ENCODE measurements around the gene MOV10L1.

GRCh38 chr22:50161508-50162390 is 71.9 kb downstream of the MOV10L1 start:
- TF ChIP-seq NFIC (IDR thresholded peaks at IDR 0.05) (no peak), EGR1 (IDR thresholded peaks at IDR 0.05) (no peak), CEBPB (IDR thresholded peaks at IDR 0.05) (no peak), REST (IDR thresholded peaks at IDR 0.05; ENCODE audit: low read depth) (no peak), CREB1 (IDR thresholded peaks at IDR 0.05; ENCODE audit: low read depth) (no peak), EP300 (IDR thresholded peaks at IDR 0.05; ENCODE audit: borderline replicate concordance) (no peak), TAF1 (IDR thresholded peaks at IDR 0.05; ENCODE audit: low read depth) (no peak), USF1 (IDR thresholded peaks at IDR 0.05) (no peak), TEAD4 (IDR thresholded peaks at IDR 0.05) (no peak), RAD21 (IDR thresholded peaks at IDR 0.05; ENCODE audit: low read depth) (no peak), YY1 (IDR thresholded peaks at IDR 0.05; ENCODE audit: low read depth) (no peak), MAX (IDR thresholded peaks at IDR 0.05) (no peak)
